NCI-H2081 treated with DMSO at 0.1 percent for 48 hours (cell line): Measurements from ENCODE around the gene ACADSB.

ENCODE experiments used
- DNase-seq: peaks from one replicate; lab custom pipeline; 2025; lab: John Stamatoyannopoulos, UW

ACADSB gene

DNA sequence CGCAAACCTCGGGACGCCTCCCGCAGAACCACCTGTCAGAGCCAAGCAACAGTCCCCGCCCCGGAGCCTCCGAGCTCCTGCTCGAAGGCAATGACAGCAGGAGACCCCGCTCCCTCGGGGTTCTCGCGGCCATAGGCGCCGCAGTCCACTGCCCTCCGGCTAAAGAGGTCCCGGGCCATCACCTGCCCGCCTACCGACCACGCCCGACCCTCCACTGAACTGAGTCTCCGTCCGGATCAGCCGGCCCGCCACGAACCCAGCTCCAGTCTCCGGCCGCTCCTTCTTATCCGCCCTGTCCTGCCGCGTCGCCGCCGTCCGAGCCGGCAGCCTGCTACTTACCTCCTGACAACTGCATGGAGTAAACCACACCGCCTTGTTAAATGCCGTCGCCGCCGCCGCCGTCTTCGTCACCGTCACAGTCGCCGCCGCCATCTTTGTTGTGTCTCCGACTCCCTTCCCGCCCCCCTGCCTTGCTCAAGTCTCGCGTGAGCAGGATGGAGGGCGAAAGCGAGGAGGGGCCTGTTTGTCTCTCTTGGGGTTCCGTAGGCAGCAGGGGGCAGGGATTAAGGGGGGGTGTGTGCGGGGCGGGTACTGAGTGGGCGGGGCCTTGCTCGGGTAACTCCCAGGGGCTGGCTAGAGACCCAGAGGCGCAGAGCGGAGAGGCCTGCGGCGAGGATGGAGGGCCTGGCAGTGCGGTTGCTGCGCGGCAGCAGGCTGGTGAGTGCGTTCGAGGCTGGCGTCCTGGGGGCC, at the start of gene ACADSB, which contains the start of gene IKZF5:
Gene ACADSB (plus strand): TSS at position 652 of the 750 bp plus-strand sequence. CDS start 24 bp downstream, at position 676.
Gene IKZF5 (minus strand): TSS at position 441 of the 750 bp plus-strand sequence. CDS start 10,170 bp downstream, outside the sequence.
- peak; percentile 40 for DNase-seq

DNA sequence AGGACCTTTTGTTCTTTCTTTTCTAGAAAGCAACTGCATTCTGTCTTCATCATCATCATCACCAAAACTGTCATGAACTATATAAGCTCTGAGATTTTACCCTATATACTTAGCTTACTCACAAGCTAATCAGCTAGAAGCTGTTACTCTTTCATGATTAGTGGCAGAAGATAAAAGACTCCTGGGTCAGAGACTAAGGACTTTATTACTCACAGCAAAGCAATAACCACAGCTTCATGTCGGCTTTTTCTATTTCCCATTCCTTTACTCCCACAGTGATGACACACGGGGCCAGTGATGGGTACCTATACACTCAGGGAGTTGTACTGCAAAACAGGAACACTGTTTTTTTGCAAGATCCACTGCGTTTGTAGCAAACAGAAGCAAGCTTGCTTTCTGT, 46.4 kb upstream of the ACADSB start:
- no peak for DNase-seq

DNA sequence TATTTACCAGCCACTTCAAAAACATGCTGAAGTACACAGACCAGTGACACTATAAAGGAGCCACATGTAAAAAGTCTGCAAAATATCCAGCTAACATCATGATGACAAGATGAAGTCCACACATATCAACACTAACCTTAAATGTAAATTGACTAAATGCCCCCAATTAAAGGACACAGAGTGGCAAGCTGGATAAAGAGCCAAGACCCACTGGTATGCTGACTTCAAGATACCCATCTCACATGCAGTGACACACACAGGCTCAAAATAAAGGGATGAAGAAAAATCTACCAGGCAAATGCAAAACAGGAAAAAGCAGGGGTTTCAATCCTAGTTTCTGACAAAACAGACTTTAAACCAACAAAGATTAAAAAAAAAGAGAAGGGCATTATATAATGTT, 41.9 kb upstream of the ACADSB start:
- DNase-seq: no peak

DNA sequence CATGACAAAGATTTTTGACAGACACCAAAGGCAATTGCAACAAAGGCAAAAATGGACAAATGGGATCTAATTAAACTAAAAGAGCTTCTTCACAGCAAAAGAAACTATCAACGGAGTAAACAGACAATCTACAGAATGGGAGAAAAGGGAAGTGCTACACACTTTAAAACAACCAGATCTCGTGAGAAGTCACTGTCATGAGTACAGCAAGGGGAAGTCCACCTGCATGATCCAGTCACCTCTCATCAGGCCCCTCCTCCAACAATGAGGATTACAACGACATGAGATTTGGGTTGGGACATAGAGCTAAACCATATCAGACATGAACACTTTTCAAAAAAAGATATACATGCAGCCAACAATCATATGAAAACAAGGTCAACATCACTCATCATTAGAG, 40.1 kb upstream of the ACADSB start:
- no peak for DNase-seq

DNA sequence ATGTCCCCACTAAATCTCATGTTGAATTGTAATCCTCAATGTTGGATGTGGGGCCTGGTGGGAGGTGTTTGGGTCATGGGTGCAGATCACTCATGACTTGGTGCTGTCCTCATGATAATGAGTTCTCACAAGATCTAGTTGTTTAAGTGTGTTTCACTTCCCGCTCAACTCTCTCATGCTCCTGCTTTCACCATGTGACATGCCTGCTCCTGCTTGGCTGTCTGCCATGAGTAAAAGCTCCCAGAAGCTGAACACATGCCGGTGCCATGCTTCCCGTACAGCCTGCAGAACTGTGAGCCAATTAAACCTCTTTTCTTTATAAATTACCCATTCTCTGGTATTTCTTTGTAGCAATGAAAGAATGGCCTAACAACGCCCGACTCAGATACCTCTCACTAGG, 34.8 kb upstream of the ACADSB start:
- no peak for DNase-seq

DNA sequence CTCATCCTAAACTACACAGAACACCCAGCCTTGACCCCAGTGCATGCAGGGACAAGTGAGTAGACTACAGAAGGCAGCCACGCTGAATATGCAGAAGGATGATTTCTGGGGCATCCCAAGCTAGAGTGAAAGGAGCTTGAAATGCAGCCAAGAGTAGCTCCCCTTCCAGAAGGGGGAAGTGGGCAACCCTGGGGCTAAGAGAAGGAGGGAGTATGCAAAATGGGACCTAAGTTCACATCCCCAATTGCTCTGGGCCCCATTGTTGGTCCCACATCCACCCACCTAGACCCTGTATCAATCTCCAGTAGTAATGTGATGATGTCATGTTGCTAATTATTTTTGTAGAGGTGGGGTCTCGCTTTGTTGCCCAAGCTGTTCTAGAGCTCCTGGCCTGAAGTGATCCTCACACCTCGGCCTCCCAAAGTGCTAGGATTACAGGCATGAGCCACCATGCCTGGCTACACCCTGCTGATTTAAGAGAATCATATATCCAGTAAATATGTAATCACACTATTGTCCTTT, 34.2 kb upstream of the ACADSB start:
- DNase-seq: no peak

DNA sequence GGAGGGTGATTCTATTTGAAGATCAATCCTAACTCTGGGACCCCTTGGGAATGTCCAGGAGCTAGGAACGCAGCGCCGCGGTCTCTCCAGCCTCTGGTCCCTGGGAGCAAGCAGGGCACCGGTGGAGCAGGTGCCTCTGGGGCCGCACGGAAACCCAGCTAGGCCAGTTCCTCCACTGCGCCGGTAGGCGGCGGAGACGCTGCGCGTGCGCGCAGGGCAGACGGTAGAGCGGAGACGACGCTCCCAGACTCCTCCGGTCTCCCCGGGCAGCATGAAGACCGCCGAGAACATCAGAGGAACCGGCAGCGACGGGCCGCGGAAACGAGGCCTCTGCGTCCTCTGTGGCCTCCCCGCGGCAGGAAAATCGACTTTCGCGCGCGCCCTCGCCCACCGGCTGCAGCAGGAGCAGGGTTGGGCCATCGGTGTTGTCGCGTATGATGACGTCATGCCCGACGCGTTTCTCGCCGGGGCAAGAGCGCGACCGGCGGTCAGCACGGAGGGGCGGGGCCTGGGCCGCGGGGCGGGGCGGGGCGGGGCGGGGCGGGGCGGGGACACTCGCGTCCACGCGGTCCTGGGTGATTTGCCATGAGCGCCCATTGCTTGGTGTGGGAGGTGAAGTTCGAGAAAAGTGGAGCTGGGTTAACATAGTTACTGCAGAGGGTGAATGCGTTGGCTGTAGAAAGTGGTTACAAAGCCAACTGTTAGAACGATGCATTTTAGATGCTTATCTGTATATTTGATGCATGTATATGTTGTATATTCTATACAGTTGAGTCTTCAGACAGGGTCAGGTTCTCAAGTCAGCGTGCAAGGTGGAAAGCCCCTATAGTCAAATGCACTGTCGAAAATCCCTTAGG, 28.4 kb upstream of the ACADSB start, which contains the start of gene PSTK:
Gene PSTK (plus strand): TSS at position 193 of the 857 bp plus-strand sequence. CDS start 79 bp downstream, at position 272.
- peak; percentile 34 for DNase-seq

DNA sequence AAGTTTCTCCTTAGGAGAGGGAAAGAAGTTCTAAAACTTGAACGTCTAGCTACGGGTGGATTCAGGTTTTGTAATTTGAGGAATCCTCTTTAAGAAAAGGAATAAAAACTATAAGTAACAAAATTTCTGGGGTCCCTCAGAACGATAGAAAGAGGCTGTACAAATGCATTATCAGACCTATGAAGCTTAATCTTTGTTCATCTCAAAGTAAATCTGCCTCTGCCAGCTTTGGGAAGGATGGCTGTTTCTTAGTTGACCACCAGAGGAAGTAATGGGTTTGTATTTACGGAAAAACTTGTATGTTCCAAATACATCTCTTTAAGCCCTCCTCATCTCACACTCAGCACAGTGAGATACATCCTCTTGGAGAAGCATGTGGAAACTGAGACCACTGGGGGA, 27.7 kb upstream of the ACADSB start:
- DNase-seq: no peak

DNA sequence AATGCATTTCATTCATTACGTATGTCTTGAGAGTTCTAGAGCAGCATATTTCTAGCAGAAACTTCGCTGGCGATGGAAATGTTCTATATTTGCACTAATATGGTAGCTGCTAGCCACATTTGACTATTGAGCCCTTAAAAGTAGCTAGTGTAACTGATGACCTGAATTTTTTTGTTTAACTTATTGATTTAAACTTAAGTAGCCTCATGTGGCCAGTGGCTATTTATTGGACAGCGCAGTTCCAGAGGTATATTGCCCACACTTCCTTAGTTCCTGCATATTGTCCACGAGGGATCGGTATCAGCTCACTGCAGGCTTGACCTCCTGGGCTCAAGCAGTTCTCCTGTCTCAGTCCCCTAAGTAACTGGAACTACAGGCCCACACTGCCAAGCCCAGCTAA, 24.9 kb upstream of the ACADSB start:
- no peak for DNase-seq

DNA sequence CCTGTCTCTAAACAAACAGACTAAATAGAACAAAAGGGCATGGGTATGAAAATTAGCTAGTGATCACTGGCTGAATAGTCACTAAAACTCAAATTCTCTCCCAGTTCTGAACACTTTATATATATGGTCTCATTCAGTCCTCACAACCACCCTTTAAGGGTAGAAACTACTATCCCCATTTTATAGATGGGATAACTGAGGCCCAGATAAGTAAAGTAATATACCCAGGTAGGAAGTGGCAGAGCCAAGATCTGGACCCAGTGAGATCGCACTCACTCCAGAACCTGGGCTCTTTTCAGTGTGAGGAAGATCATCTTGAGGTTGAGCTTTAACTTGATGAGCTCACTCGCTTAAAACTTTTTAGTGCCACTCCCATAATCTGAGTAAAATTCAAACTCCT, 24.1 kb upstream of the ACADSB start:
- no peak for DNase-seq

DNA sequence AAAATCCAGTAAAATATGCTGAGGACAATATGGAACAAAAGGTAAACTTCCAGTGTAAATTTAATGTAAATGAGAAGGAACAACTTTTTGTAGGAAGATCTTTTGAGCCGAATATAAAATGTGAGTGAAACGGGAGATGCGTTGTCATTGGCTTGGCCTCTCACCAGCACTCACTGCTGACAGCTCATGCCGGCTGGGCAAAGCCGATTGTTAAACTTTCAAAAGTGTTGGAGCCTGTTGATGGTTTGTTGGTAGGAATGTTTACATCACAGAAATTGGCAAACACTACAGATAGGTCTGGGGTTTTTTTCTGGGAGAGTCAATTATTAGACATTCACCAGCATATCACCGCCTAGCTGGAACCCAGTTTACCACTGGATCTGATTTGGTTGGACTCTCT, 22.5 kb upstream of the ACADSB start:
- no peak for DNase-seq

DNA sequence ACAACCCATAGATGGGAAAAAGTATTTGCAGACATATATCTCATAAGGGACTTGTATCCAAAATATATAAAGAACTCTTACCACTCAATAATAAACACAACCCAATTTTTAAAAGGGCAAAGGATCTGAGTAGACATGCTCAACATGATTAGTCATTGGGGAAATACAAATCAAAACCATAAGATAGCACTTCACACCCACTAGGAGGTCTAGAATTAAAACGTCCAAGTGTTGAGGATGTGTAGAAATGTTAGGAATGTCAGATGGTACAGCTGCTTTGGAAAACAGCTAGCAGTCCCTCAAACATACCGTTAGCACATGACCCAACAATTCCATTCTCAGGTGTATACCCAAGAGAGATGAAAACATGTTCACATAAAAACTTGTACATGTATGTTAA, 20.3 kb upstream of the ACADSB start:
- no peak for DNase-seq

DNA sequence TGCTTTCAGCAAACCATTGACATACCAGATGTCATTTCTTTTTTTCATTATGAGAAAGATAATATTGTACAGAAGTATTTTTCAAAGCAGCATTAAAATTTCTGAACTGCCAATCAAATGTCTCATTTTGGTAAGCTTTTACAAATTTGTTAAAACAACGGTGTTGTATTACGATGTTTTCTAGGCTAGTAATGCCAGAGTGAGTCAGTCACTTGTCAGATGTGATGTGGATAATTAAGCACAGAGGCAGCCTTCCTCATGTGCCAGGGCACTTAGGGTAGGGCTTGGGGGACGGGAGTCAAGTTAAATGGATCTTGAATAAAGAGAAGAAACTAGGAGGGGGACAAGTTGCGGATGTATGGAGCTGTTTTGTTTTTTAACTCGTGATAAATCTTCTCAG, 18.5 kb upstream of the ACADSB start:
- DNase-seq: no peak

DNA sequence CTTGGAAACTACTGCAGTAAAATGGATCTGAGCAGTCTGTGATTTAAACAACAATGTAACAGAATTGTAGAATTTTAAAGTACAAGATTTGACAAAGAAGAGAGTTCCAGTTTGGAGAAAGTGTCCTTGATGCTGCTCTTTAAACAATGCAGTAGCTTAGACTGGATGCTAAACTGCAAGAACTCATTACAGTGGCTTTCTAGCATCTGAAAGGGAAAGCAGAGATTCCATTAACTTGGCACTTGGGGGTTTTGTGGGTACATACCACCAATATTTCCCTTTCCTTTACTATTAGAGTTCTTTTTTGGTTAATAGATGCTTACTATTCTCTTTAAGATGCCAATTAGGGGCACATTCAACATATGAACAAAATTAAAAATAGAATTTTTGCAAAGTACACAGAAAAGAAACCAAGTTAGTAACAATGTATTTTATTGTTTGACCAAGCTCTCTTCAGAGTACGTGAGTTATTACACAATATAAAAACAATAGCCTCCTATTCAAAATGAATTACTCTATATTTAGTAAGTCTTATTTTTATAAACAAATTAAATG, 16.7 kb upstream of the ACADSB start:
- no peak for DNase-seq

DNA sequence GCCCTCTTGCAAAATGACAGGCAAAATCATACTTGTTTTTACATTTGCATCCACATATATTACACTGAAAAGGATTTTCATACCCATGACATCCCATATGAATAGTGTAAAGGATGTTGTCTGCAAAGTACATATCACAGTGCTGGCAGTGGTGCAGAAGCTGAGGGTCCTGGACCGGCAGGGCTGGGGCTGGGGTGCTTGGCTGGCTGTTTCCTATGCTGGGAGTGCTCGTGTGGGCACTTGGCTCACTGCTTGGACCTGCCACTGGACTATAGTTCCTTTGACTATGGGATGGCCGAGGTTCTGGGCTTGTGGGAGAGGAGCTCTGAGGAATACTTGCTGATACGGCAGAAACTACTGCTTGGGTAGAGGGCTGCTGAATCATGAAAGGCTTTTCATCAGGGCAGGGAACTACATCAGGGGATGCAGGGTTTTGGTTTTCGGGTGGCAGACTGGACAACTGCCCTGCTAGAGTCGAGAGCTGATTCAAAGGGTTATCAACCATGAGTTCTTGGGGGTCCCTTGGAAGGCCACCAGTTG, 14.9 kb upstream of the ACADSB start:
- DNase-seq: no peak

DNA sequence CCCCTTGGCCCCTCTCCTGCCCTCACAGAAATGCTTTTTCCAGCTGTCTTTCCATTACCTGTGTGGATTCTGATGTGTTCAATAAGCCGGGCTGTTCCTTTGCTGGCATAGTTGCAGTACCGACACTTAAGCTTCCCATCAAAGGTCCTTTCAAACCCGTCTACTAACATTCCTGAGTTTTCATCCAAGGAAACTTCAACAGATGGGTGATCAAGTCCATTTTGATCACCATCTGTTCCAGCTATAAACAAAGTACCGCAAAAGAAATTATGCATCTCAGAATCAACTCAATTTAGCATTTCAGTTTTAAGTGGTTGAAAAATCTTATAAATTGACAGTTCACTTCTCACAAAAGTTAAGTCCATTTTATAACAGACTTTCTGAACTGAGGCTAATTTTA, 12.9 kb upstream of the ACADSB start:
- no peak for DNase-seq

DNA sequence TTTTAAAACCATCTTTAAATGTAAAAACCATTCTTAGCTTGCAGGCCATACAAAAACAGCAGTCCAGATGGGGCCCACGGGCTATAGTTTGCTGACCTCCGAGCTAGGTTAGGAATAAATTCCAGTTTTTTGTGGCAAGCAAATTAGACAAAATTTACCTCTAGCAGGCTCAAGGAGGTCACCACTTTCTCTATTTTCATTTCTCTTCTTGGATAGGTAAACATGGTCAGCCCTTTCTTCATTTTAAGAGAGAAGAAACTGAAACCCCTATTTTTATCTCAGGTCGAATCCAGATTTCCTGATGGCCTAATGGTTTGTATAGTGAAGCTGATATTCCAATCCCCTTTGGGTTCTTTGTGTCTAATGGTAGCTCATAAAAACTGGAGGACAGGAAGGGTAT, 10.9 kb upstream of the ACADSB start:
- DNase-seq: no peak

DNA sequence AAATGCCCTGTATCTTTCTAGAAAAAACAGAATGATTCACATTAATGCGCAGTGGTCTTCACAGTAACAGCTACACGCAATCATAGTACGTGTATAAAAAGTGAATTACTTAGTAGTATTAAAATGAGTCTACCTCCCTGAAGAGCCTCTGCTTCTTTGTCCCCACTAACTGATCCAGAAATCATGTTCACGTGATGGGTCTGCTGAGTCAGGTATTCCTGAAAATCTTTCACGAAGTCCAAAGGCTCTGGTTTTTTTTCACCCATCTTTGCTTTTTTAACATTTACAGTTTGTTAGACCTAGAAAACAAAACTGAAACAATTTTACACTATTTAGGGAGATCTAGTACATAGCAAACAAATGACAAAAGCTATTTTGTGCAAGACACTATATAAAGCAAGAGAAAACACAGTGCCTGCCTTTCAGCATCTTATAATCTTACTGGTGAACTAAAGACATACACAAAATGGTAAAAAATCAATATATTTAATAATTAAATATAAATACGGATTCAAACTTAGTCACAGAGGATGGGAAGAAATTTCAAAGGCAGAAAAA, 10.4 kb upstream of the ACADSB start:
- no peak for DNase-seq

DNA sequence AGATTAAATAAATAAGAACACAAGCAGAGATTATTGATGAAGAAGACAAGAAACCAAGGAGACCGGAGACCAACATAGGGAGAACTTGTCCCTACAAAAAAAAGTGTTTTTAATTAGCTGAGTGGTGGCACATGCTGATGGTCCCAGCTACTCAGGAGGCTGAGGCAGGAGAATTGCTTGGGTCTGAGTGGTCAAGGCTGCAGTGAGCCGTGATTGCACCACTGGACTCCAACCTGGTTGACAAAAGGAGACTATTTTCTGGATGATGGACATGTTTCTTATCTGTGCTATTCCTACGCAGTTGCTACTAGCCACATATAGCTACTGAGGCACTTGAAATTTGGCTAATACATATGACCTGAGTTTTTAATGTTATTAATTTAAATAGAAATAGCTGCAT, 9.9 kb upstream of the ACADSB start:
- DNase-seq: no peak

DNA sequence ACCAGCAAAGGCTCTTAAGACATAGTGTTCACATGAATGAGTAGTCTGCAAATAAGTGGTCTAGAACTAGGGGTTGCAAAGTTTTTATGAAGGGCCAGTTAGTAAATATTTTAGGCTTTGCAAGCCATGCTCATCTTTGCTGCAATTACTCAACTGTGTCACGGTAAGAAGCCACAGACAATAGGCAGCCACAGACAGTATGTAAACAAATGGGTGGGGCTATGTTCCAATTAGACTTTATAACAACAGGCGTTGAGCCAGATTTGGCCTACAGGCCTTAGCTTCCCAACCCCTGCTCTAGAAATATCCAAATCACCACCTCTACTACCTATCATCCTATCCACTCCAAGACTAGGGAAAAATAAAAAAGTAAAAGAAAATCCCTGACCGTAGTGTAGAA, 9.5 kb upstream of the ACADSB start:
- DNase-seq: no peak

DNA sequence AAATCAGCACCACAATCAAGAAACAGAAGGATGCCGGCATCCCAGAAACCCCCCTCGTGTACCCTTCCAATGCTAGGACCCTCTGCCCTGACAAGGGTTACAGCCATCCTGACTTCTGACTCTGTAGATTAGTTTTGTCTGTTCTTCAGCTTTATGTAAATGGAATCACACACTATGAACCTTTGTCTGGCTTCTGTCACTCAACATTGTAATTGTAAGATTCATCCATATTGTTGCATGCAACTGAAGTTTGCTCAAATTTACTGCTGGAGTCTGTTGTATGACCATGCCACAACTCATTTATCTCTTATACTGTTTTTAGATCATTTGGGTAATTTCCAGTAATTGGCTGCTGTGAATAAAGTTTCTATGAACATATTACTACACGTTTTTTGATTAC, 8.7 kb upstream of the ACADSB start:
- DNase-seq: no peak

DNA sequence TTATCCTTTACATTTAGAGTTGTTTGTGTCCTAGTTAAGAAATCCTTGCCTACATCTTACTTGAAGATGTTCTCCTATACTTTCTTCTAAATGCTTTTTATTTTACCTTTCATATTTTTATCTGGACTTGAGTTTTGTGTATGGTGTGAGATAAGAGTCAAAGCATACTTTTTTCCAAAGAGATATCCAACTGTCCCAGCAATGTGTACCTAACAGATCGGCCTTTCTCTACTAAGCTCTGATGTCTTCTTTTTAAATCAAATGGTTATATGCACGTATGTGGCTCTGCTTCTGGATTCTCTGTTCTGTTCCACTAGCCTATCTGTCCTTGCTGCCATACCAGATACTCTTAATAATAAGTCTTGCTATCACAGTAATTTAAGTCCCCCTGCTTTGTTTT, 7.4 kb upstream of the ACADSB start:
- DNase-seq: no peak
